HG03025 (cell line): Measurements from ENCODE around the gene RSPO1.

Experiments used
- ATAC-seq: cut with Tn5 transposase; IDR thresholded peaks from one replicate; pipeline ENCODE4 v1.9.1; 2021; ENCODE audit warnings: mild to moderate bottlenecking, moderate library complexity; ENCODE audit not compliant: unreplicated experiment, low FRiP score

Gene RSPO1

GRCh38 chr1:37657620-37658412 is 23.1 kb upstream of the RSPO1 start:
- no peak for ATAC-seq

- no peak for ATAC-seq
Observed at GRCh38 chr1:37656881-37657280, 22.2 kb upstream of the RSPO1 start.

- ATAC-seq = no peak
Observed at GRCh38 chr1:37656026-37656425, 21.3 kb upstream of the RSPO1 start.

GRCh38 chr1:37655274-37655673 is 20.6 kb upstream of the RSPO1 start:
- no peak for ATAC-seq

GRCh38 chr1:37653906-37654305 is 19.2 kb upstream of the RSPO1 start:
- ATAC-seq = no peak

- no peak for ATAC-seq
Observed at GRCh38 chr1:37652976-37653375, 18.3 kb upstream of the RSPO1 start.

GRCh38 chr1:37651803-37652202 is 17.1 kb upstream of the RSPO1 start:
- no peak for ATAC-seq

GRCh38 chr1:37650721-37651120 is 16.0 kb upstream of the RSPO1 start:
- ATAC-seq = no peak

- ATAC-seq = no peak
Observed at GRCh38 chr1:37650173-37650572, 15.5 kb upstream of the RSPO1 start.

GRCh38 chr1:37647281-37647680 is 12.6 kb upstream of the RSPO1 start:
- ATAC-seq = no peak

GRCh38 chr1:37641059-37641458 is 6.4 kb upstream of the RSPO1 start:
- no peak for ATAC-seq

GRCh38 chr1:37636435-37636834 is 1.7 kb upstream of the RSPO1 start:
- no peak for ATAC-seq

GRCh38 chr1:37634992-37635902 is 555 bp upstream of the RSPO1 start:
- ATAC-seq = no peak

GRCh38 chr1:37633938-37634243 is 801 bp downstream of the RSPO1 start:
- ATAC-seq = no peak

- no peak for ATAC-seq
Observed at GRCh38 chr1:37633040-37633937, 1.4 kb downstream of the RSPO1 start.

GRCh38 chr1:37631036-37631435 is 3.7 kb downstream of the RSPO1 start:
- no peak for ATAC-seq

- no peak for ATAC-seq
Observed at GRCh38 chr1:37630426-37631028, 4.2 kb downstream of the RSPO1 start.

- no peak for ATAC-seq
Observed at GRCh38 chr1:37629726-37630425, 4.8 kb downstream of the RSPO1 start.

- no peak for ATAC-seq
Observed at GRCh38 chr1:37629008-37629407, 5.7 kb downstream of the RSPO1 start.

GRCh38 chr1:37628026-37628556 is 6.6 kb downstream of the RSPO1 start:
- ATAC-seq = no peak
